Prostate gland (tissue), 2 donors: ENCODE results near the gene GRIK2.

Experiments
- CTCF ChIP-seq, 4 experiments: fragments of 200-600 bp in 2 of 4; fragments of 450-650 bp in 2 of 4; sonication (generic) in 2 of 4; IDR thresholded peaks; 1 replicate in 3 of 4; 2 replicates in 1 of 4; pipeline ENCODE4 v1.5.1; 2016 to 2019; ENCODE audit warnings: antibody characterized with exemption in 4 of 4, mild to moderate bottlenecking in 2 of 4, moderate library complexity in 2 of 4
- POLR2A ChIP-seq: fragments of 450-650 bp; IDR thresholded peaks from one replicate; pipeline ENCODE4 v1.6.1; 2016; ENCODE audit warnings: antibody characterized with exemption, mild to moderate bottlenecking
- POLR2AphosphoS5 ChIP-seq: sonication (generic); formaldehyde crosslinking; IDR thresholded peaks from one replicate; pipeline ENCODE4 v1.6.1; 2017; ENCODE audit warnings: antibody characterized with exemption

GRCh38 chr6:101458826-101459225 is 65.3 kb downstream of the GRIK2 start:
- no peak for TF ChIP-seq POLR2A
- TF ChIP-seq CTCF (IDR thresholded peaks at IDR 0.05): no peak
- no peak for TF ChIP-seq POLR2AphosphoS5
